Measurements from ENCODE around the gene DSC1. TPM values are rescaled to one million over a fixed set of nuclear protein-coding genes. Genes with fewer than 3 reads are reported as not detected.

Gene DSC1, protein sequence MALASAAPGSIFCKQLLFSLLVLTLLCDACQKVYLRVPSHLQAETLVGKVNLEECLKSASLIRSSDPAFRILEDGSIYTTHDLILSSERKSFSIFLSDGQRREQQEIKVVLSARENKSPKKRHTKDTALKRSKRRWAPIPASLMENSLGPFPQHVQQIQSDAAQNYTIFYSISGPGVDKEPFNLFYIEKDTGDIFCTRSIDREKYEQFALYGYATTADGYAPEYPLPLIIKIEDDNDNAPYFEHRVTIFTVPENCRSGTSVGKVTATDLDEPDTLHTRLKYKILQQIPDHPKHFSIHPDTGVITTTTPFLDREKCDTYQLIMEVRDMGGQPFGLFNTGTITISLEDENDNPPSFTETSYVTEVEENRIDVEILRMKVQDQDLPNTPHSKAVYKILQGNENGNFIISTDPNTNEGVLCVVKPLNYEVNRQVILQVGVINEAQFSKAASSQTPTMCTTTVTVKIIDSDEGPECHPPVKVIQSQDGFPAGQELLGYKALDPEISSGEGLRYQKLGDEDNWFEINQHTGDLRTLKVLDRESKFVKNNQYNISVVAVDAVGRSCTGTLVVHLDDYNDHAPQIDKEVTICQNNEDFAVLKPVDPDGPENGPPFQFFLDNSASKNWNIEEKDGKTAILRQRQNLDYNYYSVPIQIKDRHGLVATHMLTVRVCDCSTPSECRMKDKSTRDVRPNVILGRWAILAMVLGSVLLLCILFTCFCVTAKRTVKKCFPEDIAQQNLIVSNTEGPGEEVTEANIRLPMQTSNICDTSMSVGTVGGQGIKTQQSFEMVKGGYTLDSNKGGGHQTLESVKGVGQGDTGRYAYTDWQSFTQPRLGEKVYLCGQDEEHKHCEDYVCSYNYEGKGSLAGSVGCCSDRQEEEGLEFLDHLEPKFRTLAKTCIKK
- total RNA-seq (under 0.01 TPM), polyA plus RNA-seq (ENCODE audit: insufficient read depth in 1 of 8, insufficient read length in 8 of 8, low replicate concordance in 1 of 8) (1 to 10 TPM in 1 of 8 donors, under 1 TPM in 2, not detected in 5; 0.07 to 9.4 (median 0.57) TPM)
- long read RNA-seq, donor 1 = 0 reads
- long read RNA-seq, donor 2 = 0 reads
- long read RNA-seq, donor 3 = 0 reads
- long read RNA-seq, donor 4 = 0 reads
- long read RNA-seq, donor 5 = 0 reads
- long read RNA-seq, donor 6 = 0 reads
- long read RNA-seq, donor 7 = 0 reads
- long read RNA-seq, donor 8 = 0 reads
- long read RNA-seq, donor 9 = 0 reads
- long read RNA-seq, donor 10 = 0 reads
- long read RNA-seq, donor 11 = 0 reads

DNA sequence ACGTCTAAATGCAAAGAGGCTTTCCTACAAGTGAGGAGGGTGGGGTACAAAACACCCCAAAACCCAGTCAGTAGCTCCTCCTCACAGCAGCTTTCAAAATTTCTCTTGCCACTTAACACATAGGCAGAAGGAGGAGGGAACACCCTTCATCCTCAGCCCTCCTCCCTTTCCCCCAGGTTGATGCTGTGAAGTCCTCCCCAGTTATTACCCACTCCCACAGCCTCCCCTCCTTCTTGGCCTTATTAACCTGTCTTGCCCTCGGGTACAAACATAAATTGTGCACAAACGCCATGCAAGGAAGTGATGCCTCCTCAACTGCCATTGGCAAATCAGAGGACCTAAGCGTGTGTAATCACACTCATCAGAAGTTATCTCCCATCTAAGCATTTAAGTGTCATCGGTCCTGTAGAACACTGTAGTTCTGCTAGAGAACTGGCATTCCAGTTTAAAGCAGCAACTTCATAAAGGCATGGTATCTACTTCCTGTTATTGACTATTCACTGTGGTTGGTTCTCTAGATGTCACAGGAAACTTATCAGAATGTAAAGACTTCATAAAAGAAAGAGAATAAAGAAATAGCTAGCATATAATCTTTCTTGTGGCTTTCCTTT is at the start of gene DSC1:
DSC1 (minus strand) TSS at position 32 of the 611 bp plus-strand sequence. CDS start 262 bp downstream, outside the sequence.
- 67% methylated on average over 3 of the region's 5 CpGs for WGBS (ENCODE audit: insufficient coverage)
- Histone ChIP-seq H3K27me3 (ENCODE audit: control insufficient read depth, insufficient read depth, low read length) (no peaks in the 10 kb centered on the region), H3K4me3 (ENCODE audit: low read length) (no peak within 1 kb of the TSS), H3K36me3 (ENCODE audit: control insufficient read depth, insufficient read depth, low read length) (no peaks in the 10 kb centered on the region), H3K9me3 (replicated peaks; ENCODE audit: control insufficient read depth, low read depth, low read length) (no peaks in the 10 kb centered on the region), H3K27ac (ENCODE audit: low read length) (no peak within 1 kb of the TSS), H3K4me1 (ENCODE audit: control insufficient read depth, insufficient read depth, low read length) (no peaks in the 10 kb centered on the region)
- DNase-seq = no peak

DNA sequence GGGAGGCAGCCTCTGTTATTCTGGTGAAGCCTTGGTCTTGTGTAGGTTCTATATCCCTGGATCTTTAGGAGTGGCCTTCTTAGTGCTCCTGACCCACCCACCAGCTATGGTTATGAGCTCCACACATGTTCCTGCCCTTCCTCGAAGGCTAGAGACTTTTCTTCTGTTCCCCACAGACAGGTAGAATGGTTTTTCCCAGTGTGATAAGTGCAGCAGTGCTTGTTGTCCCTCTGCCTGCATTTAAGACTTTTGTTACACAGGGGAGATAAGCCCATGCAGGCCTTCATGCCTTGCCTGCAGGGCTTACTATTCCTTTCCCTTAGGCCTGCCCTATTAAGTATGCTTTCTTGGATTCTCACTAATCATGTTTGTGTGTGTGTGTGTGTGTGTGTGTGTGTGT is 48.4 kb upstream of the DSC1 start:
- DNase-seq = no peak
- Histone ChIP-seq H3K27ac (ENCODE audit: low read length) (no peak overlapping the region), H3K4me1 (ENCODE audit: control insufficient read depth, insufficient read depth, low read length) (no peaks in the 10 kb centered on the region), H3K9me3 (replicated peaks; ENCODE audit: control insufficient read depth, low read depth, low read length) (no peaks in the 10 kb centered on the region), H3K27me3 (ENCODE audit: control insufficient read depth, insufficient read depth, low read length) (no peaks in the 10 kb centered on the region), H3K36me3 (ENCODE audit: control insufficient read depth, insufficient read depth, low read length) (no peaks in the 10 kb centered on the region), H3K4me3 (ENCODE audit: low read length) (no peak overlapping the region)
- no CpG with 5 or more reads among the region's 1 CpG for WGBS (ENCODE audit: insufficient coverage)

GRCh38 chr18:31209041-31209440 is 46.4 kb upstream of the DSC1 start:
- Histone ChIP-seq H3K4me1 (ENCODE audit: control insufficient read depth, insufficient read depth, low read length) (no peaks in the 10 kb centered on the region), H3K27ac (ENCODE audit: low read length) (no peak overlapping the region), H3K9me3 (replicated peaks; ENCODE audit: control insufficient read depth, low read depth, low read length) (no peaks in the 10 kb centered on the region), H3K36me3 (ENCODE audit: control insufficient read depth, insufficient read depth, low read length) (no peaks in the 10 kb centered on the region), H3K27me3 (ENCODE audit: control insufficient read depth, insufficient read depth, low read length) (no peaks in the 10 kb centered on the region), H3K4me3 (ENCODE audit: low read length) (no peak overlapping the region)
- no peak for DNase-seq
- WGBS (ENCODE audit: insufficient coverage) = no CpG with 5 or more reads among the region's 4 CpGs

DNA sequence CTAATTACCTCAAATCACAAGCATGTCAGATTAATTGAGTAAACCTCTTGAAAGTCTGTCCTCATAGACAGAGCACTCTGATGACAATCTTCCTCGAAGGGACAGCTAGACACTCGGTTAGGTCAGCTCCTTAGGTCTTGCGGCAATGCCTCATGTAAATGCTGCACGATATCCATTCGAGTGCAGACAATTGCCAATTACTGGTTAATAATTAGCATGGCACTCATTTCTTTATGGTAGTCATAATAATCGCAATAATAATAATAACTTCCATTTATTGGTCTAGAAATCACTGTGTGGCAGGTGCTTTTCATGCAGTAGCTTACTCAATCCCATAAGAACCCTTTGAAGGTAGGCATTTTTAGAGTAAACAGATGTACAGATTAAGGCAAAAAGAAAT is 44.7 kb upstream of the DSC1 start:
- H3K27ac ChIP-seq (ENCODE audit: low read length) = no peak overlapping the region

DNA sequence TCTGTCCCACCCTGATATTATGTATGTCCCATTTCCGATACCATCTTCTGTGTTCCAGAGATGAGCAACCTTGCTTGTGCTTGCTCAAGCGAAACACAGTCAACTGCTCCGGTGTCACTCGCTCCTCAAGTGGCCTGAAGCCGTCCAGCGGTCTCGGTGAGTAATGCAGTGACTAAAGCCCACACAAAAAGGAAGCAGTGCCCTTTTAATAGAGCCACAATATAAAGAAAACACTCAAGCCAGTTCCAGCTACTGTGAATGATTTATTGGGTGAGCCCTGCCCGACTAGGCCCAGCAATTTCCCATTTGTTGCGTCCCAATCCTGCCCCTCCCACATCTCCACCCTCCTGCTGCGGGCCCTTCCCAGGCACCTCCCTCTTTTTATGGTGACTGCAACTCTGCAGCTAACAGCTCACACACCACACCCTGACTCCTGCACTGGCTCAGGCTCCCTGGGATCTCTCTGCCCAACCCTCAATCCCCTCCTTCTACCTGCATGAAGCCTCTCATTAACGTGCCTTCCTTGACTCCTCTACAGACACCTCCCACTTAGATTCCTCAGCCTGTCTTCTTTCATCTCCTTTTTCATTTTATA is 44.2 kb upstream of the DSC1 start:
- no peaks in the 10 kb centered on the region for H3K27me3 ChIP-seq (ENCODE audit: control insufficient read depth, insufficient read depth, low read length)
- H3K4me1 ChIP-seq (ENCODE audit: control insufficient read depth, insufficient read depth, low read length) = no peaks in the 10 kb centered on the region
- H3K4me3 ChIP-seq (ENCODE audit: low read length) = no peak overlapping the region
- no peaks in the 10 kb centered on the region for H3K9me3 ChIP-seq (replicated peaks; ENCODE audit: control insufficient read depth, low read depth, low read length)
- H3K36me3 ChIP-seq (ENCODE audit: control insufficient read depth, insufficient read depth, low read length) = no peaks in the 10 kb centered on the region
- DNase-seq = peak; percentile 11
- H3K27ac ChIP-seq (ENCODE audit: low read length) = no peak overlapping the region
- WGBS (ENCODE audit: insufficient coverage) = 20% methylated on average over 4 of the region's 11 CpGs

More for the DNA sequence above, 44.7 kb upstream of the DSC1 start:
- Histone ChIP-seq H3K27me3 (ENCODE audit: control insufficient read depth, insufficient read depth, low read length) (no peaks in the 10 kb centered on the region), H3K36me3 (ENCODE audit: control insufficient read depth, insufficient read depth, low read length) (no peaks in the 10 kb centered on the region), H3K9me3 (replicated peaks; ENCODE audit: control insufficient read depth, low read depth, low read length) (no peaks in the 10 kb centered on the region), H3K4me3 (ENCODE audit: low read length) (no peak overlapping the region), H3K4me1 (ENCODE audit: control insufficient read depth, insufficient read depth, low read length) (no peaks in the 10 kb centered on the region)
- WGBS (ENCODE audit: insufficient coverage) = 72% methylated on average over 2 of the region's 6 CpGs
- DNase-seq = no peak

DNA sequence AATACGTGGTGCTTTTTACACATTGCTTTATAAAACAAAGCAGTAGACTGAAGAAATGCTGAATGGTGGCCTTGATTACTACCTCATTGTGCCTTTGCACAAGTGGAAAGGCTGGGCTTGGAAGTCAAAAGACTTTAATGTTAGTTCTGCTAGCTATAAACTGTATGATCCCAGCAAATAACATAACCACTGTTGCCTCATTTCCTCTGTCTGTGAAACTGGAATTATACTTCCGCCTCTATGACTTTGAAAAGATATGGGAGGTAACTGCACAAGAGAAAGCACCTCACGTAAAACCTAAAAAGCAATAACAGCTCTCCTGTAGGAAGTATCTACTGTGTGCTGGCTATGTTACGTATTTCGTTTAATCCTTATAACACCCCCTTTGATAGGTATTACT is 43.4 kb upstream of the DSC1 start:
- no peaks in the 10 kb centered on the region for H3K9me3 ChIP-seq (replicated peaks; ENCODE audit: control insufficient read depth, low read depth, low read length)
- no peak overlapping the region for H3K27ac ChIP-seq (ENCODE audit: low read length)
- WGBS (ENCODE audit: insufficient coverage) = no CpG with 5 or more reads among the region's 5 CpGs
- H3K4me1 ChIP-seq (ENCODE audit: control insufficient read depth, insufficient read depth, low read length) = no peaks in the 10 kb centered on the region
- no peaks in the 10 kb centered on the region for H3K36me3 ChIP-seq (ENCODE audit: control insufficient read depth, insufficient read depth, low read length)
- no peak overlapping the region for H3K4me3 ChIP-seq (ENCODE audit: low read length)
- DNase-seq = no peak
- no peaks in the 10 kb centered on the region for H3K27me3 ChIP-seq (ENCODE audit: control insufficient read depth, insufficient read depth, low read length)

DNA sequence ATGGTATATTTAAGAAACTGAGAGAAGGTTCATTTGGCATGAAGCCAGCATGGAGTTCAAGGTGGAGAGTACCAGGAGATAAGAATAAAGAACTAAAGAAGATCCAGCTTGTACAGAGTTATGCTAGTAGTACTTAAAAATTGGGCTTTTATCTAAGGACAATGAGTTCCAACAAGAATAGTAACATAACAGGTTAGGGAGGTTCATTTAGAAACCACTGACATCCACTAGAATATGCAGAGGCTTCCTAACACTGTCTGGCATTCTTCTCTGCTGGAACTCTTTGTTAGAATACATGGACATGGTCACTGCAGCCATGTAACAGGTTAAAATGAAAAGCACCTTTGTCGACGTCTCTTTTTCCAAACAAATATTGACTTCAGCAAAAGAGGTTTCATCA is 42.6 kb upstream of the DSC1 start:
- Histone ChIP-seq H3K27me3 (ENCODE audit: control insufficient read depth, insufficient read depth, low read length) (no peaks in the 10 kb centered on the region), H3K9me3 (replicated peaks; ENCODE audit: control insufficient read depth, low read depth, low read length) (no peaks in the 10 kb centered on the region), H3K4me3 (ENCODE audit: low read length) (no peak overlapping the region), H3K4me1 (ENCODE audit: control insufficient read depth, insufficient read depth, low read length) (no peaks in the 10 kb centered on the region), H3K27ac (ENCODE audit: low read length) (no peak overlapping the region), H3K36me3 (ENCODE audit: control insufficient read depth, insufficient read depth, low read length) (no peaks in the 10 kb centered on the region)
- 80% methylated on average over 1 of the region's 2 CpGs for WGBS (ENCODE audit: insufficient coverage)
- no peak for DNase-seq

DNA sequence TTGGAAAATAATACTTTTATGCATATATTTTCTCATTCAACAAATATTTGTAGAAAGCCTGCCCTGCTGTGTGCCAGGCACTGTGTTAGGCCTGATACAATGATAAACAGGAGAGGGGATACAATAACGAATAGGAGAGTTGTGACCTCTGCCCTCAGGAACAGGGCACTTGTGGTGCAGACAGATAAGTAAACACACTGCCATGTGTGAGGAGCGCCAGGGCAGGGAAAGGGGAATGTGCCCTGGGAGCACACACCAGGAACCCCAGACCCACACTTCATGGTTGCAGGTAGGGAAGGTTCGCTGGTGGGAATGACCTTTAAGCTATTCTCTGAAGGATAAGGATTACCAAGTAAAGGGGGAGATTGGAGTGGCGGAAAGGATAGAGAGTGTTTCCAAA is 42.2 kb upstream of the DSC1 start:
- H3K27me3 ChIP-seq (ENCODE audit: control insufficient read depth, insufficient read depth, low read length) = no peaks in the 10 kb centered on the region
- H3K27ac ChIP-seq (ENCODE audit: low read length) = no peak overlapping the region
- no peak for DNase-seq
- no peaks in the 10 kb centered on the region for H3K36me3 ChIP-seq (ENCODE audit: control insufficient read depth, insufficient read depth, low read length)
- no peak overlapping the region for H3K4me3 ChIP-seq (ENCODE audit: low read length)
- no peaks in the 10 kb centered on the region for H3K4me1 ChIP-seq (ENCODE audit: control insufficient read depth, insufficient read depth, low read length)
- WGBS (ENCODE audit: insufficient coverage) = 68% methylated on average over 3 of the region's 4 CpGs
- no peaks in the 10 kb centered on the region for H3K9me3 ChIP-seq (replicated peaks; ENCODE audit: control insufficient read depth, low read depth, low read length)

- no peak overlapping the region for H3K27ac ChIP-seq (ENCODE audit: low read length)
- WGBS (ENCODE audit: insufficient coverage) = no CpG with 5 or more reads among the region's 2 CpGs
- no peaks in the 10 kb centered on the region for H3K9me3 ChIP-seq (replicated peaks; ENCODE audit: control insufficient read depth, low read depth, low read length)
- no peak overlapping the region for H3K4me3 ChIP-seq (ENCODE audit: low read length)
- DNase-seq = no peak
- H3K36me3 ChIP-seq (ENCODE audit: control insufficient read depth, insufficient read depth, low read length) = no peaks in the 10 kb centered on the region
- no peaks in the 10 kb centered on the region for H3K27me3 ChIP-seq (ENCODE audit: control insufficient read depth, insufficient read depth, low read length)
- H3K4me1 ChIP-seq (ENCODE audit: control insufficient read depth, insufficient read depth, low read length) = no peaks in the 10 kb centered on the region
Observed at GRCh38 chr18:31204166-31204565, 41.5 kb upstream of the DSC1 start.
